ENCODE data around the gene ORM1.
A peak's percentile ranks its signal among the peaks of the same experiment; 100 is the strongest.

Gene ORM1

GRCh38 chr9:114348906-114349482 is 26.1 kb downstream of the ORM1 start:
- DNase-seq (ENCODE audit: extremely low spot score), result peak; percentile 34
- POLR2A ChIA-PET, result interaction anchor here (0.6 to 1.2 kb wide), 2 partner anchors 42 to 239 kb away, joined by 3 to 4 read pairs; partner anchors contain the start of gene ATP6V1G1
- TF ChIP-seq SP1 (IDR thresholded peaks at IDR 0.05) (no peak), PKNOX1 (IDR thresholded peaks at IDR 0.05) (peak; percentile 59; the same call in 1 of the 2 replicates), ARNT (IDR thresholded peaks at IDR 0.05) (no peak), BHLHE40 (IDR thresholded peaks at IDR 0.05; ENCODE audit: borderline replicate concordance) (no peak), LEF1 (IDR thresholded peaks at IDR 0.05; ENCODE audit: borderline replicate concordance) (no peak), ZNF384 (IDR thresholded peaks at IDR 0.05) (no peak), FOXK2 (IDR thresholded peaks at IDR 0.05) (no peak), FOXA1 (IDR thresholded peaks at IDR 0.05) (no peak)
- CTCF ChIA-PET, result interaction anchor here (0.6 kb wide), 1 partner anchor 510 kb away, joined by 3 read pairs; no protein-coding TSS in a partner anchor

- no peak for TF ChIP-seq ZNF384 (IDR thresholded peaks at IDR 0.05)
- TF ChIP-seq PKNOX1 (IDR thresholded peaks at IDR 0.05), result no peak
- no peak for TF ChIP-seq LEF1 (IDR thresholded peaks at IDR 0.05; ENCODE audit: borderline replicate concordance)
- no peak for TF ChIP-seq HDGF (IDR thresholded peaks at IDR 0.05; ENCODE audit: borderline replicate concordance)
- no peak for TF ChIP-seq FOXK2 (IDR thresholded peaks at IDR 0.05)
- no peak for TF ChIP-seq SP1 (IDR thresholded peaks at IDR 0.05)
- no peak for TF ChIP-seq FOXA1 (IDR thresholded peaks at IDR 0.05)
- no peak for TF ChIP-seq ARNT (IDR thresholded peaks at IDR 0.05)
- no peak for TF ChIP-seq ELF4 (IDR thresholded peaks at IDR 0.05)
- no peak for TF ChIP-seq FOXM1 (IDR thresholded peaks at IDR 0.05; ENCODE audit: borderline replicate concordance)
- no peak for TF ChIP-seq L3MBTL2 (conservative IDR thresholded peaks at IDR 0.05)
- no peak for TF ChIP-seq BHLHE40 (IDR thresholded peaks at IDR 0.05; ENCODE audit: borderline replicate concordance)
- TF ChIP-seq SUZ12 (IDR thresholded peaks at IDR 0.05), result no peak
- no peak for TF ChIP-seq CTBP1 (IDR thresholded peaks at IDR 0.05; ENCODE audit: borderline replicate concordance)
- DNase-seq (ENCODE audit: extremely low spot score), result no peak
- ChIA-PET CTCF (no interaction called here), POLR2A (no interaction called here)
Observed at GRCh38 chr9:114349713-114350480, 27.0 kb downstream of the ORM1 start.

GRCh38 chr9:114350636-114351401 is 27.9 kb downstream of the ORM1 start:
- ChIA-PET CTCF (no interaction called here), POLR2A (no interaction called here)
- no peak for DNase-seq (ENCODE audit: extremely low spot score)
- TF ChIP-seq NFRKB (IDR thresholded peaks at IDR 0.05) (no peak), FOXA1 (IDR thresholded peaks at IDR 0.05) (no peak), SP1 (IDR thresholded peaks at IDR 0.05) (no peak), PKNOX1 (IDR thresholded peaks at IDR 0.05) (no peak), LEF1 (IDR thresholded peaks at IDR 0.05; ENCODE audit: borderline replicate concordance) (no peak), ELF4 (IDR thresholded peaks at IDR 0.05) (no peak), ARNT (IDR thresholded peaks at IDR 0.05) (no peak), FOXM1 (IDR thresholded peaks at IDR 0.05; ENCODE audit: borderline replicate concordance) (no peak), L3MBTL2 (conservative IDR thresholded peaks at IDR 0.05) (no peak), FOXK2 (IDR thresholded peaks at IDR 0.05) (no peak), BHLHE40 (IDR thresholded peaks at IDR 0.05; ENCODE audit: borderline replicate concordance) (no peak), HDGF (IDR thresholded peaks at IDR 0.05; ENCODE audit: borderline replicate concordance) (no peak), CTBP1 (IDR thresholded peaks at IDR 0.05; ENCODE audit: borderline replicate concordance) (no peak), ZNF384 (IDR thresholded peaks at IDR 0.05) (no peak)

- ChIA-PET POLR2A (no interaction called here), CTCF (no interaction called here)
- TF ChIP-seq NFRKB (IDR thresholded peaks at IDR 0.05), result no peak
- no peak for TF ChIP-seq ARNT (IDR thresholded peaks at IDR 0.05)
- no peak for TF ChIP-seq CTBP1 (IDR thresholded peaks at IDR 0.05; ENCODE audit: borderline replicate concordance)
- no peak for TF ChIP-seq SP1 (IDR thresholded peaks at IDR 0.05)
- TF ChIP-seq FOXK2 (IDR thresholded peaks at IDR 0.05), result no peak
- TF ChIP-seq ELF4 (IDR thresholded peaks at IDR 0.05), result no peak
- TF ChIP-seq PKNOX1 (IDR thresholded peaks at IDR 0.05), result no peak
- TF ChIP-seq L3MBTL2 (conservative IDR thresholded peaks at IDR 0.05), result no peak
- TF ChIP-seq TARDBP (IDR thresholded peaks at IDR 0.05), result no peak
- no peak for TF ChIP-seq FOXA1 (IDR thresholded peaks at IDR 0.05)
- TF ChIP-seq LEF1 (IDR thresholded peaks at IDR 0.05; ENCODE audit: borderline replicate concordance), result no peak
- no peak for TF ChIP-seq FOXM1 (IDR thresholded peaks at IDR 0.05; ENCODE audit: borderline replicate concordance)
- no peak for TF ChIP-seq SUZ12 (IDR thresholded peaks at IDR 0.05)
- TF ChIP-seq HDGF (IDR thresholded peaks at IDR 0.05; ENCODE audit: borderline replicate concordance), result no peak
- TF ChIP-seq BHLHE40 (IDR thresholded peaks at IDR 0.05; ENCODE audit: borderline replicate concordance), result no peak
- TF ChIP-seq ZNF384 (IDR thresholded peaks at IDR 0.05), result no peak
- no peak for DNase-seq (ENCODE audit: extremely low spot score)
Observed at GRCh38 chr9:114351932-114352331, 29.0 kb downstream of the ORM1 start.

Measured in HEK293T (cell line).